HG02571 (cell line): Measurements from ENCODE around the gene TMEM132D.

Experiments used
- ATAC-seq: cut with Tn5 transposase; IDR thresholded peaks from one replicate; pipeline ENCODE4 v1.9.1; 2021; ENCODE audit warnings: mild to moderate bottlenecking, moderate library complexity; ENCODE audit not compliant: unreplicated experiment

Gene TMEM132D

DNA sequence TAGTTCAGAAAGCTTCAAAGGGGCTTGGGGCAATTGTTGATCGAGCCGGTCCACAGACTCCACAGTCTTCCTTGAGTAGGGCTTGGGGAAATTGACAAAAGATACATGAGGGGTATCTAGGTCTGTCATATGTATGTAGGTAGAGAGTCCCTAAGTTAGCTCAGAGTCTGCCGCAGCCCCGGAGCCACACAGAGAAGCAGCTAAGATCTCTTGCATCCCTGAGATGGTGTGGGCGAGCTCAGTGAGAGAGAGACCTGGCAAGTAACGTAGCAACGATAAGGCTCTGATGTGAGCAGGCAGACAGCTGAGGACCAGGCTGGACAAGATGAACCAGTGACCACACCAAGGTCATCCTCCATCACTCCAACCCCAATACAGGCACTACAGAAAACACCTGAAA lies 297.6 kb downstream of the TMEM132D start:
- no peak for ATAC-seq

DNA sequence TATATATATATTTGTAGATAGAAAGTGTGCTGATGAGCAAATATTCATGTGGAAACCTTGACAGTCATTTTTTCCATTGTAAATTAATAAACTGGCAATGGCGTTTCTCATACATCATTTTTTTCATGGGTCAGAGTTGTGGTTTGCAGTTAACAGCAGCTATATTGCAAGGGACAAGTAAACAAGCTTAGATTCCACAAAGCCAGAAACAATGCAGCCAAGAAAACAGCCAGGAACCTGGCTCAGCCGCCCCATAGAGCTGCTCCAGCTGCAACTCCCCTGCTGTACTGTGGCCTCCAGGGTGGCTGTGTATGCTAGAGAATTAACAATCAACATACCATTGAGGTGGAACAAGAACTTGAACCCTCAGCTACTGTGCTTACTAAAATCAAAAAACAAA lies 298.2 kb downstream of the TMEM132D start:
- no peak for ATAC-seq

DNA sequence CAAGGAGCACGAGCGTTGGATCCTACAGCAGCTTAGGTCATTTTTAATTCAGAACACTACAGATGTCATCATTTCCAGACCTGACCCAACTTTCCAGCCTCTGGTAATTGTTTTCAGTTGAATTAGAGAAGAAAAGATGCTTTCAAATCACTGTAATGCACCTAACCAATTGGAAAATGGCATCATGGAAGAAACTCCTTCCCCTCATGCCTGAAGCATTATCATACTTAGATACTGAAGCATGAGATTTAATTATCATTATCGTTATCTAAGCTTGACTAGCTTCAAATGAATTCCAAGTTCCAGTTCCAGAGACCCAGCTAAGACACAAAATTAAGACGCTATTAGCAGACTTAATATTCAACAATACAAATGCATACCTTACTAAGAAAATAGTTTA lies 299.3 kb downstream of the TMEM132D start:
- ATAC-seq, result no peak

DNA sequence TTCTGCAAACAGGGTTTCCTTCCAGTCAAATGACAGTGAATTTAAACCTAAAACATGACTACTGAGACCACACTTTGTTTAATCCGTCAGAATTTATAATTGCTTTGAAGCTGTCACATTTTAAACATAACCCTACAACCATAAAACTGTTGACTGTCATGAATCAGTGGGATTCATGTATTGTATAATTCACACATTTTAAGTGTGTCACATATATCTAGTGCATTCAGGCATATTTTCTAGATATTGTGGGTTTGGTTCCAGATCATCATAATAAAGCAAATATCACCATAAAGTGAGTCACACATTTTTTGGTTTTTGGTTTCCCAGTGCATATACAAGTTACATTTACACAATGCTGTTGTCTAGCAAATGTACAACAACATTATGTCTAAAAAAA lies 304.4 kb downstream of the TMEM132D start:
- no peak for ATAC-seq

DNA sequence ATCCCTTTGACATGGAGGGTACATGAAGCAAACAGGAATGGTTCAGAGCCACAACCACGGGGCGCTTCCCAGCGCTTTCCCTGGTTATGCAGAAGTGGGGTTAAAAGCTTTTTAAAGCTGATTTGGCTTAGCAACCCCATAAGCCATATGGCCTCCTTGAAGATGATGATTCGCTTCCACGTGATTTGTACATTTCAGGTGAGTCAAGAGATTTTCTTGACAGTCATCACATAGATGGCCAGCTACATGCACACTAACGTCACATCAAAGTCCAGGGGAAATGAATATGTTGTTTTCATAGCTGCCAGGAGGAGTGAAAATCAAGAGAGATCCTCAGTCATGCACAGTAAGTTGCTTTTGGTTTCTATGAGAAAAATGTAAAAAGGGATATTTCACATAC lies 309.7 kb downstream of the TMEM132D start:
- no peak for ATAC-seq

DNA sequence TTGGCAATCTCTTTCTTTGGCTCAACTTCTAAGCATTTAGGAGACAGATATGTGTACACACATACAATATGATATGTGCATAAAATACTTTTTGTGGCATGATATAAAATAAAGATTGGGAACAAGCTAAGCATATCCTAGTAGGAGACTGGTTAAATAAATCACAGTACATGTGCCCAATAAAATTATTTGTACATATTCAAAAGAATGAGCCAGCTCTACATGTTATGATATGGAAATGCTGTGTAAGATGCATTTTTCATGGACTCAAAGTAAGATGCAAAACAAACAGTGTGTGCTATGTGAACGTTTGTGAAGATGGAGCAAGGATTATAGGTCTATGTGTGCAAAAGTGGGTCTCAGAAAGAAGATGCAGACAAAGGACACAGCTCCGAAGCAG lies 311.4 kb downstream of the TMEM132D start:
- ATAC-seq, result no peak

DNA sequence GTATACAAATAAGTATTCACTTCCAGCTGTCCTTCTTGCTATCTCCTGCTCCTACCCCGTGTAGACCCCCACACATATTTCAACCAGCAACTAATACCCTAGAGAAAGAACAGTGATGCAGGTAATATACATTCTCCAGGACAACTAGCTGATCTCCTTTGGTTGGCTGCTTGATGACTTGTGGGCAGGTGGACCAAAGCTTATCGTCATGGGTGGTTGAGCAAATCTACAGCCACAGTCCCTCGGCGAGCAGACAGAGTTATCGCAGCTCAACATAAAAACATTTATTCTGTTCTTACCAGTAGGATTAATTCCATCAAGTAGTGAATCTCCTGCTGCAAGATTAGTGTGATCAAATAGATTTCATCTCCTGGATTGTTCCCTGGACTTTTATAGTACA lies 314.3 kb downstream of the TMEM132D start:
- ATAC-seq, result no peak

DNA sequence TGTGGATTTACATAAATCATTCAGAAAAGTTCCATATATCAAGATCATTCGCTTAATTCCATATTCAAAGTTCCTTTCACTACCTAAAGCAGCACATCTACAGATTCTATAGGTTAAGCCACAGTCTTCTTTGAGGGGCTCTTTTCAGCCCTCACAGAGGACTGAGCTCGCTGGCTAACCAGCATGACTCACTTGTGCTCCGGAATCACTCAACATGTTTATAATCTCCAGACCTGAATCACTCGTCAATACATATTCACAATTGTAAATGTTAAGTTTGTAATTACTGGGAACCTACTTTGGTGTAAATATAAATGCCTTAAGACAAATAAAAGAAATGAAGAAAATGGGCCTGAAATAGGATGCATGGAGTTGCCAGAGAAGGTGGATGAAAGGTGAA lies 315.7 kb downstream of the TMEM132D start:
- ATAC-seq, result no peak

DNA sequence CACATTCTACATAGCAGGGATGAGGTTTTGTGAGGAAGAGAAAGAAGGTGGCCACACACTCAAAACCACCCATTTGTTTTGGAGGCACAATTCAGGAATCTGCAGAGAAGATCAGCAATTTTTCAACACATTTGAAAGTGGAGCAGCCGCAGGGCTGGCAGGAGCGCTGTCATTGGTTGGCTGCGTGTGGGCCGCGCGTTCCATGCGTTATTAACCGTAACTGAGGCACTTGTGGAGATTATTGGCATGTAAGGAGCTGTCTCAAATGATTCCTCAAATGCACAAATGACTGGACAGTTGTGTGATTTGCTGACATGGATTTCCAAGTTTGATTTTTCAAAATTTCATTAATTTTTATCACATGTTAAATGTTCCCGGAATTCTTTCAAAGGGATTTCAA lies 318.5 kb downstream of the TMEM132D start:
- ATAC-seq, result no peak

DNA sequence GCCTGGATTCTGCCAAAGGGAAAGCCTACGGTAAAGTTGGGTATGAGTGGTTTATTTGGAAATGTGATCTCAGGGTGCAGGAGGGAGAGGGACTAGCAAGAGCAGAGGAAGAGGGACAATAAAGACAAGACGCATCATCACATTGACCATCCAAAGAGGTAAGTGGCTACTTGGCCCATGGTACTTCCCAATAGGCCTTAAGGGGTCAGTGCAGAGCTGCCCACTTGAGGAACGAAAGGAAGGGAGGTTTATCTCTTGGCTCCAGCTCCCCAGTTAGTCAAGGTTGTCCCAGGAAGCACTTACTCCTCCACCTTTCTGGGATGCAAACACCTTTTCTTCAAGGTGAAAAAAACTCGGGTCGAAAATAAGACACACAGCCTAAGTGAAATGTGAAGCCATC lies 323.9 kb downstream of the TMEM132D start:
- ATAC-seq, result no peak

DNA sequence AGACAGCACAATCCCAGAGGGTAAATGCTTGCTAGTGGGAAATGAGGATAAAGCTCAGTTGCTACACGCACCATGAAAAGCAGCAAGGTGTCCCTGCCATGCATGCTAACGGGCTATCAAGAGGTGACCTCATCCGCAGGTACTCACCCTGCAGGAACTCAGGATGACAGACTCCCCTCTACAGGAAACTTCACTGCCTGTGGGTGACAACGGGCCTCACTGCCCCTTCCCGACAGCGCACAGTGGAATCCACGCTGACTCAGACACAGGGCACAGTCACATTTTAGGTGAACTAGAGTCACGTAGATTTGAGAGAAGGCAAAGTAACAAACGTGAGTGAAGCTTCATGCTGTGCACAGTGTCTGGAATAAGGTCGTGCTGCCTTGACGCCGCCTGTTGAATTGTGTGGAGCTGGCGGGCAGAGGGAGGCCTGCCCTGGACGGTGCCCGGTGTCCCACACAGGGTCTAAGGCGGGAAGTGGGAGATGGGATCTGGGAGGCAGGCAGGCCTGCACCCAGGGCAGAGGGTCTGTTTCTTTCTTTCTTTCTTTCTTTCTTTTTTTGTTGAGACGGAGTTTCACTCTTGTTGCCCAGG lies 331.8 kb downstream of the TMEM132D start:
- no peak for ATAC-seq

DNA sequence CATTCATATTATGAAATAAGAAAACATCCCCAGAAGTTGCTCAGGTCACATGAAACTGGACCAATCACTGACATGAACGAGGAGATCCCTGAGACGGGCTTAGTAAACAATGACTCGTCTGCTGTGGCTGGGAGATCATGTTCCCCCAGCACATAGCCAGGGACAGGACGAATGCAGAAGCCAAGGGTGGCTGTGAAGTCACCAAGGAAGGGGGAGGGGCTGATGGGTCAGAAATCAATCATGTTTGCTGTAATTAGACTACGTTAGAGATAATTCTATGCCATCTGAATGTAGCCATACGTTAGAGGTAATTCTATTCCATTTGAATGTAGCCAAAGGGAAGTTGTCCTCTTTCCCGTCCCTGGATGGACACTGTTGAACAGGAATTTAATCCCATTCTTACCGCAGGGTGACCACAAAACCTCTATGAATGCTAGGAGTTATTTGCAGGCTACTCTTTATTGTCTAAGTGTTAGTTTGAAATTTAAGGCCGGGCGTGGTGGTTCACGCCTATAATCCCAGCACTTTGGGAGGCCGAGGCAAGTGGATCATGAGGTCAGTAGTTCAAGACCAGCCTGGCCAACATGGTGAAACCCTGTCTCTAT lies 332.9 kb downstream of the TMEM132D start:
- ATAC-seq, result no peak

DNA sequence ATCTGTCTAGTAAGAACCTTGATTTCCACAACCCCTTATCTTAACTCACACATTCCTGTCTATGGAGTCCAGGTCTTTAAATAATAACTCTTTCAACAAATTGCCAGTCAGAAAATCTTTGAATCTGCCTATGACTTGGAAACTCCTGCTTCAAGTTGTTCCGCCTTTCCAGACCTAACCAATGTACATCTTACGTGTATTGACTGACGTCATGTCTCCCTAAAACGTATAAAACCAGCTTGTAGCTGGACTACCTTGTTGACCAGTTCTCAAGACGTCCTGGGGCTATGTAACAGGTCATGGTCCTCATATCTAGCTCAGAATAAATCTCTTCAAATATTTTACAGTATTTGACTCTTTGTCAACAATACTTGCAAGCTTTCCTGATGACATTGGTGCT lies 337.0 kb downstream of the TMEM132D start:
- ATAC-seq, result no peak

DNA sequence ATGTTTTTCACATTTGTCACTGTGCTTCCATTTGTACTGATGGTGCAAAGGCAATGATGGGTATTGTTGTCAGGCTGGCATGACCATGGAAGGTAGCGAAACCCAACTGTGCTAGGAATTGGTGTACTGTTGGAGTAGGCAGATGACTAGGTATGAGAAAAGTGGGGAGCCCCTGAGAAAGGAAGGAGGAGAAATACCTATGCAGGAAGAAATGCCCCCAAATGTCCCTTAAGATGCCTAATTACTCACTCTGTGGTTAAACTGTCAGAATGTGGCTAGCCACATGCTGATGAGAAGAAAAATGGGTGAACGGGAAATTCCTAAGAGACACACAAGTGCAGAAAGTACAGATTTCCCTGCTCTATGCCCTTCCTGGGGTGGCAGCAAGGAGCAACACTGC lies 339.1 kb downstream of the TMEM132D start:
- no peak for ATAC-seq

DNA sequence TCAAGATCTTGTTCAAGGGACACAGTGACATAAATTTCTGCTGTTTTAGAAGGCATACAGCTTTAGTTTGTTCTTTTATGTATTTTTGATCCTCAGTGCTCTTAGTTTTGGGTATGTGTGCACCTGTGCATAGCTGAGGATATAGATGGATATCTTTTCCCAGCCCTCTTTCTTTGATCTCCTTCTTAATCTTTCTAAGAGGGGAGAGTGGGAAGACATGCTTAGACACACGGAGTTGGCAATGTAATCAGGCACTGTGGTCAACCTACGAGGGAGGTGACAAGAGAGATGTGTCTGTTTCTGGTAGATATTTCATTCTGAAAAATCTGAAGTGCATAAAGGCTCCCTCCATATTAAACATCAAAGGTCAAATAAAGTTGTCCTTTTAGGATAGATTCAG lies 340.6 kb downstream of the TMEM132D start:
- ATAC-seq, result no peak

DNA sequence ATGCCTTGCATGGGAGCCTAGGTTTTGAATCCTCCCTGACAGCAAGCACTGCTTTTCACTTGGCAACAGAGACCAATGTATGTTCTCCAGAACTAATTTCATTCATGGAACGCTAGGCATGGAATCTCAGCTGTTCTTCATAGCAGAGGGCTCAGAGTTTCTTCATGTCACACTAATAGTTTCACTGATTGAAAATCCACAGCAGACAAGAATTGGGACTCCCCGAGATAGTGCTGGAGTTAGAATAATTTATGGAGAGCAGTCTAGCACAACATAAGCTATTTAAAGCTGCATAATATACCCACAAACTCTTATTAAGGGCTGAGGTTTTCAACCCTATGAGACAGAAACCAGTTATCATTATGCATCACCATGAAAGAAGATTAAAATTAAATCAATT lies 342.5 kb downstream of the TMEM132D start:
- no peak for ATAC-seq

DNA sequence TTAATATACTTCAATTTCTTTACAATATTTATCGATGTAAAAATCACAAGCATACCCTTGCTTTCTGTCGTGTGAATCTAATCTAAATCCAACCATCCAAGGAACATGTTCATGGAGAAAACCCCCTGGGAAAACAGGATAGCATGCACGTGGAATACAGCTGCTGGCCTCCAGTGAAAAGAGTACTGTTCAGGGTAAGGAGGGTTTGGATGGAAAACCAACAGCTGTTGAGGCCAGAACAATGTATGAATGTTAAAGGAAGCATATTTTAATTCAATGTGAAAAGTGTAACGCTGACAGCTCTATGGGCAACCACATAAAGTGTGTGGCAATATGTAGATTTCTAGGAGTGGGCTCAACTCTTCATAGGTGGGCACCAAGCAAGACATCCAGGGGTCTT lies 344.0 kb downstream of the TMEM132D start:
- no peak for ATAC-seq

DNA sequence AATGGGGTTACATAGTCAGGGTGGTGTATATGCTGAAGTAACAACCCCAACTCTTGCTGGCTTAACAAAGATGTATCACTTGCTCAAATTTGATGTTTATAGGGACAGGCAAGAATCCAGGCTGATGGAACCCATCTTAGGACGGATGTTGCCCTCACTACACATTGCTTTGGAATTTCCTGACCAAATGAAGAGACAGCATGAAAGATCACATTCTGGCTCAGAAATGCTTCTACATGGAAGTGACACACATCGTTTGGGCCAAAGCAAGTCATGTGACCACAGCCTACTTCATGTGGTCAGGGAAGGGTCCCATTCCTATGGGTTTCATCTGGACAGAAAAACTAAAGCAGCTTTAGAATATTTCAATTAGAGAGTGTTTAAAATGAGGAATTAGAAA lies 345.8 kb downstream of the TMEM132D start:
- ATAC-seq, result no peak

DNA sequence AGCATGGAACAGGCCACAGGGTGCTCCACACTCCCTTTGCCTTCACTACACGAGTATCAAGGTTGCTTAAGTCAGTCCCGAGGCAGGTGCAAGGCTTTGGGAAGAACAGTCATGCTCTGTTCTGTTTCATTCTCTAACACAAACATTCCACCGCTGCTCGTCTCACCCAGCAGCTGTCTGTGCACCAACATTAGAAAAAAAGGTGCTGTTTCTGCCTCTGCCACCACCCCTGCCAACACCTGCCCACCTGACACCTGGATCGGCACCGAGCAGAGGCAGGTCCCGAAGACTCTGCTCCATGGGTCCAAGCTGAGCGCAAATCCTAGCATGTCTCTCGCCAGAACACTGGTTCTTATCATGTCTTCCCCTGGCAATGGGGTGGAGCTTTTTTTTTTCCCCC lies 347.7 kb downstream of the TMEM132D start:
- no peak for ATAC-seq

DNA sequence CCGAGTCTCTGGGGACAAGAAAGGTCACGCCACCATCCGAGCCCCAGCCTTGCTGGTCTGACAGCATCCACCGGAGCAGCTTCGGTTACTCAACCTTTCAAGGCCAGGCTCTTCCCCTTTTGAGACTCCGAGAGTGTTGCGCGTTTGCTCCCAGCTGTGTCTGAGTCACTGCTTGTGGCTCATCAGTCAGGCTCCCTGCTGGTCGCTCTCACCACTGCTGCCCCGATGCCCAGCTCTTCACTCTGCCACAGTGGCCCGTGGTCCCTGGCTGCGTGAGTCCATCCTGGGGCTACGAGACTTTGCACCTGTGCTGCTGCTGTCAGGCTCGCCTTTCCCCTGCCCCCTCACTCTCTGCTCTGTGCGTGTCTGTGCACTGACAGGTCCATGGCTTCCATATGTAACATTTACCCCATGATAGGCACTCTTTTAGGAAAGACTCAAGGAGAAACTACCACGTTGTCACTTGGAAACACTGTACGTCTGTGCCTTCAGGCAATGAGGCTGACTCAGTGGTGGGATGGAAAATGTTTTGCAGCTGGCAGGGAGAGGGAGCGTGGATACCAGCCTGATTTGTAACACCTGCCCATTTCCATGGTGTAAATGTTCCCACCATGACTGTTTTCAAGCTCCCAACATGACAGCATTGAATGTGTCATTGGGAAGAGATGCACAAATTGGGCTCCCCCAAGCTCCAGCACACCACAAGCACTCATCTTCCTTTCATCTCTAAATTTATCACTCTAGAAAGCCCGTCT lies 350.7 kb downstream of the TMEM132D start:
- ATAC-seq, result no peak

DNA sequence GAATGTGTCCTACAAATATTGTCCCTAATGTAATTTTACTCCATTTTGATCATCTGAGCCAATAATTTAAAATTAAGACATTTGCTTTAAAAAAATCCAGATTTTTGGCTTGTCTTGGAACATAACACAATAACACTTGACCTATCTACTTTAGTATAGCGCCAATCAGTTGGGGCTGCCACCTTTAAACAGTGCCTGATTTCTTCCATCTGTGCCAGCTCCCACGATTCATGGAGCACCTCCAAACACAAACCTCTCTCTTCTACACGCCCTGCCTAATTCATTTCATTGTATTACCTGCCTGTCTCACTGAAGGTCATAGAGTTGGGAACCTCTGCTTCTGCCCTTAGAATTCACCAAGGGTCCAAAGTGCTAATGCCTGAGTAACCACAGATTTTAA lies 352.4 kb downstream of the TMEM132D start:
- no peak for ATAC-seq

DNA sequence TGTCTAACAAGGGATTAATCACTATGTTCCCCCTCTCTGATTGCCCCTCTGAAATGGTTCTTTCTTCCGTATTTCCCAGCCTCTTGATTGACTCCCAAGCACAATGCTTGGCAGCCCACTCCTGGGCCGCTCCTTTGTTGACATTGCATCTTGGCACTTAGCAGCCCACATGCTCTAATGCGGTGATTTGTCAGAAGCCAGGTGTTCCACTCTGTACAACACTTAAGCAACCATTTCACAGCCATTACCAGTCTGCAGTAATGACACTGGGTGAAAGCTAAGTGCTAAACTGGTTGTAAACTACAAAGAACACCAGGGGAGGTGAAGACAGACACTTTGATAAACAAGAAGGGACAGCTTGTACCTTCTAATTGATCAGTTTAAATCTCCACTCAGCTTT lies 353.5 kb downstream of the TMEM132D start:
- ATAC-seq, result no peak

DNA sequence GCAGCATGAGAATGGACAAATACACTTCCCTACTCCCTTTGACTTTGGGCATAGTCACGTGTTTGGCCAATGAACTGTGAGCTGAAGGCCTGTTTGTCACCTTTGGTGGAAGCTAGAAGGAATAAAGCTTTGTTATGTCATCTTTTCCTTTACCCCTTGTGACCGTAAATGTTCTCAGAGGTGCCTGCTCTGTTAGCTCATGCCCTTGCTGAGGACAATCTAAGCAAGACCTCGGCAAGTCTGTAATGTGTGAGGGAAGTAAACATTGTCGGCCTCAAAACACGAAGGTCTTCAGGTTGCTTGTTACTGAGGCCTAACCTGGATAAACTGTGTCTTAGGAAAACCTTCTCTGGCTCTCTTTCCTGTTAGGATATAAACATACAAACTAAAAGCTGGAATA lies 354.2 kb downstream of the TMEM132D start:
- ATAC-seq, result no peak
